ENCODE results near the gene OTOG. TPM values are rescaled to one million over a fixed set of nuclear protein-coding genes. Genes with fewer than 3 reads are reported as not detected.

Gene OTOG
- total and polyA plus RNA-seq, 2 of the 8 experiments (the other 6 are each of a cell fraction or from before 2014, with no cell fraction given): 0.41 to 1.5 TPM

- POLR2A ChIA-PET (ENCODE audit: partially characterized antibody): interaction anchor here (1.0 kb wide), 1 partner anchor 10 kb away, joined by 3 read pairs; no protein-coding TSS in a partner anchor
- Histone ChIP-seq H3K27me3 (replicated peaks in 1 of 4; ENCODE audit: control insufficient read depth in 3 of 4, extremely low read depth in 1 of 4, insufficient read depth in 3 of 4, low read length in 3 of 4) (no peaks in the 10 kb centered on the region), H4K20me1 (replicated peaks in 1 of 2; ENCODE audit: control insufficient read depth in 1 of 2, insufficient read depth in 2 of 2, low read length in 2 of 2) (no peaks in the 10 kb centered on the region)
Observed at GRCh38 chr11:17517186-17517585, 29.9 kb upstream of the OTOG start.

More at GRCh38 chr11:17517186-17517585, 29.9 kb upstream of the OTOG start:
- FAIRE-seq (no peak), DNase-seq (ENCODE audit: low read depth in 1 of 2, low spot score in 2 of 2) (no peak)
- H3K23me2 ChIP-seq (ENCODE audit: low read depth, low read length): no peaks in the 10 kb centered on the region
- no peak overlapping the region for H3K14ac ChIP-seq (ENCODE audit: insufficient read length)
- H2AFZ ChIP-seq (ENCODE audit: low read length): no peak overlapping the region
- no peak overlapping the region; the same call in 1 of the 2 replicates for H2BK12ac ChIP-seq (ENCODE audit: low read depth, low read length)
- CTCF ChIA-PET (ENCODE audit: partially characterized antibody): interaction anchor here (0.7 to 44.8 kb wide), 7 partner anchors 5 to 162 kb away, joined by 3 to 1414 read pairs (median 4); partner anchors contain the start of gene KCNJ11
- no peaks in the 10 kb centered on the region for H3K79me2 ChIP-seq (ENCODE audit: control insufficient read depth in 1 of 2, insufficient read depth in 2 of 2, low read length in 2 of 2)
- no peaks in the 10 kb centered on the region for H3K79me1 ChIP-seq (ENCODE audit: low read depth, low read length)
- no peak overlapping the region; the same call in 1 of the 2 replicates for H4K8ac ChIP-seq (ENCODE audit: extremely low read depth, insufficient read depth, low read length)
- TF ChIP-seq SAP30 (IDR thresholded peaks at IDR 0.05; ENCODE audit: insufficient read depth, insufficient replicate concordance, low read length) (no peak), POU5F1 (IDR thresholded peaks at IDR 0.05; ENCODE audit: low read depth, low read length) (no peak), RBBP5 (IDR thresholded peaks at IDR 0.05; ENCODE audit: borderline replicate concordance, low read depth, low read length) (no peak), YY1 (IDR thresholded peaks at IDR 0.05; ENCODE audit: low read depth, low read length) (no peak), TBP (IDR thresholded peaks at IDR 0.05; ENCODE audit: low read depth, low read length) (no peak), POLR2A (IDR thresholded peaks at IDR 0.05; ENCODE audit: control extremely low read depth in 1 of 2, low read depth in 2 of 2, low read length in 2 of 2) (no peak), SP1 (IDR thresholded peaks at IDR 0.05; ENCODE audit: low read depth, low read length) (no peak)
- TF ChIP-seq, protein P1, sequence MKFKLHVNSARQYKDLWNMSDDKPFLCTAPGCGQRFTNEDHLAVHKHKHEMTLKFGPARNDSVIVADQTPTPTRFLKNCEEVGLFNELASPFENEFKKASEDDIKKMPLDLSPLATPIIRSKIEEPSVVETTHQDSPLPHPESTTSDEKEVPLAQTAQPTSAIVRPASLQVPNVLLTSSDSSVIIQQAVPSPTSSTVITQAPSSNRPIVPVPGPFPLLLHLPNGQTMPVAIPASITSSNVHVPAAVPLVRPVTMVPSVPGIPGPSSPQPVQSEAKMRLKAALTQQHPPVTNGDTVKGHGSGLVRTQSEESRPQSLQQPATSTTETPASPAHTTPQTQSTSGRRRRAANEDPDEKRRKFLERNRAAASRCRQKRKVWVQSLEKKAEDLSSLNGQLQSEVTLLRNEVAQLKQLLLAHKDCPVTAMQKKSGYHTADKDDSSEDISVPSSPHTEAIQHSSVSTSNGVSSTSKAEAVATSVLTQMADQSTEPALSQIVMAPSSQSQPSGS (IDR thresholded peaks at IDR 0.05; ENCODE audit: low read length): no peak
- H2BK15ac ChIP-seq (ENCODE audit: low read length): no peak overlapping the region
- H4K91ac ChIP-seq (replicated peaks; ENCODE audit: insufficient read length, low read length): no peak overlapping the region
- H3K4me2 ChIP-seq (ENCODE audit: insufficient read depth in 1 of 2, low read depth in 2 of 2, low read length in 2 of 2): no peak overlapping the region
- no peak overlapping the region for H3K27ac ChIP-seq (ENCODE audit: low read depth, low read length)
- H3K9me3 ChIP-seq (ENCODE audit: insufficient read depth in 2 of 2, low read depth in 1 of 2, low read length in 1 of 2): no peaks in the 10 kb centered on the region
- no peak overlapping the region for H2BK120ac ChIP-seq (replicated peaks; ENCODE audit: low read depth, low read length)
- 91% methylated on average over 10 of the region's 10 CpGs; no CpG with 5 or more reads in 1 of the 2 experiments for WGBS, 2 experiments (ENCODE audit: extremely low coverage in 1 of 2, insufficient coverage in 1 of 2, insufficient read length in 1 of 2, insufficient replicate concordance in 2 of 2, low coverage in 1 of 2, low lambda C conversion rate in 2 of 2, missing lambda C conversion rate in 1 of 2)
- H2BK20ac ChIP-seq (ENCODE audit: low read length): no peak overlapping the region
- peaks cover 0 to 6% (median 3%) of the 10 kb centered on the region in 4 experiments; a peak in 6 of 7 replicates for H3K4me1 ChIP-seq (replicated peaks in 1 of 4; ENCODE audit: control insufficient read depth in 3 of 4, insufficient read depth in 4 of 4, low read length in 3 of 4)
- H3K4ac ChIP-seq (replicated peaks; ENCODE audit: insufficient read length, low read depth, low read length): no peak overlapping the region
- H3K9ac ChIP-seq (replicated peaks in 1 of 4; ENCODE audit: extremely low read depth in 1 of 4, low read depth in 3 of 4, low read length in 3 of 4): no peak overlapping the region
- H2AK5ac ChIP-seq (ENCODE audit: low read depth, low read length): no peak overlapping the region
- H3K23ac ChIP-seq (ENCODE audit: insufficient read length): no peak overlapping the region
- no peak overlapping the region for H4K5ac ChIP-seq (ENCODE audit: insufficient read length, low read depth, low read length)
- H3K36me3 ChIP-seq (ENCODE audit: control insufficient read depth in 2 of 4, insufficient read depth in 4 of 4, low read length in 3 of 4): no peaks in the 10 kb centered on the region
- H3K4me3 ChIP-seq (ENCODE audit: extremely low read depth in 1 of 4, insufficient read depth in 2 of 4, low read depth in 3 of 4, low read length in 4 of 4): no peak overlapping the region
- H2BK5ac ChIP-seq (ENCODE audit: low read depth, low read length): peak overlapping the region; percentile 16; the same call in 1 of the 2 replicates
- no peak overlapping the region for H3K56ac ChIP-seq (replicated peaks; ENCODE audit: insufficient read length, low read depth, low read length)
- no peak overlapping the region for H3K18ac ChIP-seq (ENCODE audit: extremely low read depth, low read length)
